Measurements from ENCODE around the gene VAMP7. TPM values are rescaled to one million over a fixed set of nuclear protein-coding genes. Genes with fewer than 3 reads are reported as not detected.

The VAMP7 gene
- total and polyA plus RNA-seq, 2 of the 8 experiments (the other 6 are each of a cell fraction or from before 2014, with no cell fraction given): 14.2 to 22.1 TPM

DNA sequence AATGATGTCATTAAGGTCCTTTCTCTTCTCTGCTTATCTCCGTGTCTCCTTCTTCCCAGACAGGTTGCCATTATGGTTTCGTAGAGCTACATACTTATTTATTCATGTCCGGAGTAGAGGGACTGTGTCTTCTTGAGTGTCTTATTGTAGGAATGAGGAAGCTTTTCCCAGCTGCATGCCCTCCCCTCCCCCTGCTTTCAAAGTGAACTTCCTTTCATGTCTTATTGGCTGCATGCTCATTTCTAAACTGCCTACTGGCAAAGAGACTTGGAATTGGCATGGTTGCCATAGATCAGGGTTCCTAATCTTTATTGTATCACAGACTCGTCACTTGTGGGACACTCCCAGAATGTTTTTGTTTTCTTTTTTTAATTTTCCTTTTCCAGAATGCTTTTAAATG lies 15.4 kb downstream of the VAMP7 start:
- Histone ChIP-seq H3K27ac (ENCODE audit: low read depth, low read length) (no peak overlapping the region), H3K14ac (ENCODE audit: insufficient read length) (no peak overlapping the region), H4K20me1 (replicated peaks in 1 of 2; ENCODE audit: control insufficient read depth in 1 of 2, insufficient read depth in 2 of 2, low read length in 2 of 2) (peaks cover 0 to 2% of the 10 kb centered on the region in 2 experiments), H3K9me3 (ENCODE audit: insufficient read depth in 2 of 2, low read depth in 1 of 2, low read length in 1 of 2) (peaks cover 12 to 41% of the 10 kb centered on the region in 2 experiments; a peak in 3 of 4 replicates), H3K23ac (ENCODE audit: insufficient read length) (no peak overlapping the region), H4K8ac (ENCODE audit: extremely low read depth, insufficient read depth, low read length) (no peak overlapping the region), H3K18ac (ENCODE audit: extremely low read depth, low read length) (no peak overlapping the region), H2AFZ (ENCODE audit: low read length) (no peak overlapping the region), H3K4me3 (ENCODE audit: extremely low read depth in 1 of 4, insufficient read depth in 2 of 4, low read depth in 3 of 4, low read length in 4 of 4) (no peak overlapping the region), H3K56ac (replicated peaks; ENCODE audit: insufficient read length, low read depth, low read length) (no peak overlapping the region), H2BK5ac (ENCODE audit: low read depth, low read length) (no peak overlapping the region), H3K27me3 (replicated peaks in 1 of 4; ENCODE audit: control insufficient read depth in 3 of 4, extremely low read depth in 1 of 4, insufficient read depth in 3 of 4, low read length in 3 of 4) (no peaks in the 10 kb centered on the region), H2BK120ac (replicated peaks; ENCODE audit: low read depth, low read length) (no peak overlapping the region), H3K9ac (replicated peaks in 1 of 4; ENCODE audit: extremely low read depth in 1 of 4, low read depth in 3 of 4, low read length in 3 of 4) (no peak overlapping the region), H3K36me3 (ENCODE audit: control insufficient read depth in 2 of 4, insufficient read depth in 4 of 4, low read length in 3 of 4) (peaks cover 0 to 15% (median 4%) of the 10 kb centered on the region in 4 experiments; a peak in 5 of 8 replicates), H2BK12ac (ENCODE audit: low read depth, low read length) (no peak overlapping the region), H3K4me2 (ENCODE audit: insufficient read depth in 1 of 2, low read depth in 2 of 2, low read length in 2 of 2) (no peak overlapping the region), H4K91ac (replicated peaks; ENCODE audit: insufficient read length, low read length) (no peak overlapping the region), H3K4ac (replicated peaks; ENCODE audit: insufficient read length, low read depth, low read length) (no peak overlapping the region), H3K4me1 (replicated peaks in 1 of 4; ENCODE audit: control insufficient read depth in 3 of 4, insufficient read depth in 4 of 4, low read length in 3 of 4) (no peaks in the 10 kb centered on the region), H4K5ac (ENCODE audit: insufficient read length, low read depth, low read length) (no peak overlapping the region), H3K23me2 (ENCODE audit: low read depth, low read length) (no peaks in the 10 kb centered on the region), H2BK15ac (ENCODE audit: low read length) (no peak overlapping the region), H3K79me1 (ENCODE audit: low read depth, low read length) (no peaks in the 10 kb centered on the region), H2BK20ac (ENCODE audit: low read length) (no peak overlapping the region), H2AK5ac (ENCODE audit: low read depth, low read length) (no peak overlapping the region), H3K79me2 (ENCODE audit: control insufficient read depth in 1 of 2, insufficient read depth in 2 of 2, low read length in 2 of 2) (no peaks in the 10 kb centered on the region)
- POLR2A ChIA-PET (ENCODE audit: partially characterized antibody): no interaction called here
- 77% methylated on average over 4 of the region's 4 CpGs; no CpG with 5 or more reads in 1 of the 2 experiments for WGBS, 2 experiments (ENCODE audit: extremely low coverage in 1 of 2, insufficient coverage in 1 of 2, insufficient read length in 1 of 2, insufficient replicate concordance in 2 of 2, low coverage in 1 of 2, low lambda C conversion rate in 2 of 2, missing lambda C conversion rate in 1 of 2)
- DNase-seq (ENCODE audit: low read depth in 1 of 2, low spot score in 2 of 2): no peak
- CTCF ChIA-PET (ENCODE audit: partially characterized antibody): no interaction called here
- no peak for FAIRE-seq
- TF ChIP-seq YY1 (IDR thresholded peaks at IDR 0.05; ENCODE audit: low read depth, low read length) (no peak), SIN3A (conservative IDR thresholded peaks at IDR 0.05 in 1 of 2, IDR thresholded peaks at IDR 0.05 in 1 of 2; ENCODE audit: low read depth in 1 of 2, low read length in 2 of 2) (no peak), RFX5 (IDR thresholded peaks at IDR 0.05; ENCODE audit: borderline replicate concordance, low read depth, low read length) (no peak)
